Mesenteric fat pad (tissue), 1 donor: Measurements from ENCODE around the gene ZFR2. TPM values are rescaled to one million over a fixed set of nuclear protein-coding genes. Genes with fewer than 3 reads are reported as not detected.

Source experiments
- DNase-seq: peaks from one replicate; pipeline ENCODE4 v3.0.0-alpha.2; 2020; ENCODE audit warnings: low spot score
- total RNA-seq: library from RNA; stranded (reverse); fragmentation: NEBNext Ultra II Directional; extraction: Animal tissue kit (Norgen Biotek cat#: 25700); gene quantifications from one replicate; pipeline ENCODE4 v1.2.1, GENCODE V29; 2021
- donor health status: DM: yes; HTN: yes; CAD: no.

The ZFR2 gene
- total RNA-seq, 1 donor from 2014 or later, result not detected

DNA sequence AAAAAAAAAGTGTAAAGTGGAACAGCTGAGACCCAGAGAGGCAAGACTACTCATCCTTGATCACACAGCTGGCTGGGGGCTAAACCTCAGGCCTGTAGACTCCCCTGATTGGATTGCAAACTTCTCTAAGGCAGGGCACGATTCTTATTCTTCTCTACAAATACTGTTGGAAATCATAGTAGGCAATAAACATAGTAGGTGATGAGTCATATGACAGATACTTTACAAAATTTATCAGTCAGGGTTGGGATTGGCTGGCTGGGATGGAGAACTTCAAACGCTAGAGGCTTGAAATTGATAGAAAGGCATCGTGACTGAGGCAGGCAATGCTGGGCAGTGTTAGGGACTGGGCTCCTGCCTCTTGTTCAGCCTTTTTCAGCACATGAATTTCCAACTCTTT, 76.7 kb downstream of the ZFR2 start:
- DNase-seq, result no peak

DNA sequence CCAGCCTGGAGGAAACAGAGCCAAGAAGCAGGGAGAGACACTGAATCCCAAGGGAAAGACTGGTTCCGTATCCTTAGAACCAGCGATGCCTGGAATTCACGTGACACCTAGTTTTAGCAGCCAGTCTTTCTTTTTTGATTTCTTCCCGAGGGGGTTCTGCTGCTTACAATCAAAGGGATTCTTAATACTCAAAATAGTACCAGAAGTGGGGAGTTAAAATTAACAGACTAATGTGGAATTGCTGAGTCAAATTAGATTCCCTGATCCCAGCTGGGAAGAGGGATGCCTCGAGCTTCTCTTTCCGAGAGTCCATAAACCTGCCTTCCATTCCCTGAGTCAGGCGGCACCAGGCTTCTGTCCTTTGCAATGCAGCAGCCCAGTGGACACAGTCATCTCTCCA, 77.9 kb downstream of the ZFR2 start:
- no peak for DNase-seq

GRCh38 chr19:3790209-3790734, 78.6 kb downstream of the ZFR2 start:
- no peak for DNase-seq

DNA sequence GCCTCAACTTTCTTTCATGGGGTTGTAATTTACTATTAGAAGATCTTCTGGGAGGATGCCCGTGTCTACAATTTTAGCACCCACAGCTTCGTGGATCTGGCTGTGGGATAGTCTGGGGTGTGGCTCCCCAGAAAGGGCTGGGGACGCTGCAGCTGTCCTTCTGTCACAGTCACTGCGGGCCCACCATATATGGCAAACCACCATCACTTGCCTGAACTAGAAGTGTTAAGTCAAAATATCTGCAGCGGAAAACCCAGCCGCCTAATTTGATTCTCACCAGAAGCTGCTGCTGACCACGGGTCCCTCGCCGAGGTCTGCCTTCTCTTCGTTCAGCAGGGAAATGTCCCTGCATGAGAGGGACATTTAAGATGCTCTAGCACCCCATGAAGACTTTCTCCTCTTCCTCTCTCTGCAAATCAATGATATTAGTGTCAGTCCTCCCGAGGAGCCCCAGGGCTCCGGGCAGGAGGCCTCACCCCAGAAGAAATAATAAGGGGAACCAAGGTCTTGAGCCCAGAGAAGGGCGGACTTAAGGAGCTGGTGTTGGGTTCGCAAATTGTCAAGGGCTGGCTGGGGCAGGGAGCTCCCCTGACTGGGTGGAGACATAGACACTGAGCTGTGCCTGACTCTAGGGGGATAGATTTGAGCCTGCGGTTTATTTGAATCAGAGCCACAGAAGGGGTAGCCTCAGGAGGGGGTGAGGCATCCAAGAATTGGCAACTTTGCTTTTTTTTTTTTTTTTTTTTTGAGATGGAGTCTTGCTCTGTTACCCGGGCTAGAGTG, 79.7 kb downstream of the ZFR2 start:
- DNase-seq, result no peak

DNA sequence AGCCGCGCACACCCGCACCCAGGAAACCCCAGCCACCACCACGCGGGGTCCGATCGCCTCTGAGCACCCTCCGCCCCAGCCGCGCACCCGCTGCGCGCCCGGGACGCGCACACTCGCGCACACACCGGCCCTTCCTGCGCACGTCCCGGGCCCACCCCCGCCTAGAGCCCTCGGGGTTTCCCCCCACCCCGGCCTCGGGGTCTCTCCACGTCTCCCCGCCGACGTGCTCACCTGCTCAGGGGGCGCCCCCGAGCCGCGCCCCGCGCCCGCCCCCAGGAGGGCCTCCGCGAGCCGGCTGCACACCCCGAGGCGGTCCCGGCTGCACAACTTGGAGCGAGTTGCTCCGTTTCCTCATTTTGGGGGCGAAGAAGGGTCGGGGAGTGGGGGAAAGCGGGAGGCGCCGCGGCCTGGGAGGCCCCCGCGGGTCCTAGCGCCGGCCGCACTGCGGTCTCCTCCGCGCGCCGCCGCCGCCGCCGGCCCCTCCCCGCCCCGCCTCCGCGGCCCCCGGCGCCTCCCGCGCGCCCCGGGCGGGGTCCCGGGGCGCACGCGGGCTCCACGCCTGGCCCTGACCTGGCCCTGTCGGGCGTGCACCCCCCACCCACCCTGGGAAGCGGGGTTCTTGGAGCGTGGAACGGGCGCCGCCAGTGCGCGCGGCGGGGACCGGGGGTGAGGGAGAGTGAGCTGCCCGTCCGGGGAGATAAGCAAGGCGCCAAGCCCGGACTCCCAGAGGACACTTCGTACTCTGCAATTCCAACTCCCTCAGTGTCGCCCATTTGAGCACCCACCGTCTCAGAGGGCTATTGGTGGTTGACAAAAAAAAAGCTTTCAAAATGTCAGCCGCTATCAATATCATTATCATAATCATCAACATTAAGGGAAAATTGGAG, 82.7 kb downstream of the ZFR2 start, which contains the start of gene MATK:
TSS of gene MATK (minus strand) at position 444 of the 887 bp plus-strand sequence. CDS start 1,246 bp downstream, outside the sequence.
- DNase-seq, result no peak

GRCh38 chr19:3785451-3785937, 83.3 kb downstream of the ZFR2 start:
- DNase-seq, result no peak

GRCh38 chr19:3784607-3785450, 84.0 kb downstream of the ZFR2 start:
- DNase-seq, result no peak

- no peak for DNase-seq
Measured at GRCh38 chr19:3783660-3784584, 84.9 kb downstream of the ZFR2 start.

DNA sequence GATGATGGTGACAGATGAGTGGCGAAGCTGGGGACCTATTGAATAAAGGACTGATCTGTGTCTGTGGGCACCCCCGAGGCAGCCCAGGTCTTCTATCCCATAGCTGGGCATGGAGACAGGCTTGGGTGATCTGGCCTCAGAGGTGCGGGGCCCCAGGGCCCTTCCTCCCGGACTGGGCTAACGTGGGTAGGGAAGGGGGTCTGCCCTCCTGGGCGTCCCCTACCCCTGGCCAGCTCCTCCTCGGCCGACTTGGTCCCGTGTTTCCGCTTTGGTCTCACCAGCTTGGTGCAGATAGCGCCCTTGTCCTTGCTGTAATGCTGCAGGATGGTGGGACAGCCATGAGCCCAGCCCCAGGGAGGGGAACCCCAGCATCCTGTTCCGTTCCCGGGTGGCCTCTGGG, 85.9 kb downstream of the ZFR2 start:
- no peak for DNase-seq

GRCh38 chr19:3782330-3782729, 86.5 kb downstream of the ZFR2 start:
- DNase-seq, result no peak

DNA sequence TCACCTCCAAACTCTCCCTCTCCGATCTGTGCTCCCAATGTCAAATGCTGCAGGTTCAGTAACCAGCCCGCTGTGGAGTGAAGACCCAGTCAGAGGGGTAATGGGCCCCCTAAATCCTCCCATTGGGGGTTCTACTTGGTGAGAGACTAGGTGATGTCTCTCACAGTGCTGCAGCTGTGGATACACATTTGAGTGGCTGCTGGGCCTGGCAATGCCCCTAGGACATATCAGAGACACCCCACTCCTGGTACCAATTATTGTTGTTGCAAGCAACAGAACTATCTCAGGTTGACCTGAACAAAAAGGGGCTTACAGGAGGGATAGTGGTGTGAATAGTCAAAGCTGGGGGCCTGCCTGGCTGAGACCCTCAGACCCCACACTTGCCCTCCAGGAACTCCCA, 87.2 kb downstream of the ZFR2 start:
- DNase-seq, result no peak

GRCh38 chr19:3780786-3781304, 88.0 kb downstream of the ZFR2 start:
- no peak for DNase-seq

DNA sequence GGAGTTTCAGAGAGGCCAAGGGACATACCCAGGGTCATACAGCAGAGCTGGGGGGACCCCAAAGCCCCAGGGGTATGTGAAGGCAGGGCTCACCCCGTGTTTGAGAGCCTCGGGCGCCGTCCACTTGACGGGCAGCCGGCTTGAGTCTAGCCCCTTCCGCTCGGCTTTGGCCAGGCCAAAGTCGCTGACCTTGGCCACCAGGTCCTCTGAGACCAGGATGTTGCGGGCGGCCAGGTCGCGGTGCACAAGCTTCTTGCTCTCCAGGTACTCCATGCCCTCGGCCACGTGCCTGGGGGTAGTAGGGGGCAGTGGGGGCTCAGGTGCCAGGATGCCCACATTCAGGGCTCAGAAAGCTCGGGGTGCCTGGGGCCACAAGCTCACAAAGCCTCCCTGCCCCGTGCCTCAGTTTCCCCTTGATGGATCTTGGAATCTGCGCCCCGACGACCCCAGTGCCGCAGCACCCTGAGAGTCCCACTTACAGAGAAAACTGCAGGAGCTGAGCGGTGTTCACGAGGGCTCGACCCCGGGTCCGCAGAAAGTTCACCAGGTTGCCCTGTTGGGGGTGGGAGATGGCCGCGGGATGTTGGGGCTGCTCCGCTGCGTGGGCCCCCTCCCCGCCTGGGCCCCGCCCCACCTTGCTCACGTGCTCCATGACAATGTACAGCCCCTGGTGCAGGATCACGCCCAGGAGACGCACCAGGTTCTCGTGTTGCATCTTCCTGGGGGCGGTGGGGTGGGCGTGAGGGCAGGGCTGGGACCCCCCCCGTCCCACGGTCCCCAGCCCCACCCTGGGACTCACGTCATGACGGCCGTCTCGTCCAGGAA, 89.7 kb downstream of the ZFR2 start:
- DNase-seq, result no peak

DNA sequence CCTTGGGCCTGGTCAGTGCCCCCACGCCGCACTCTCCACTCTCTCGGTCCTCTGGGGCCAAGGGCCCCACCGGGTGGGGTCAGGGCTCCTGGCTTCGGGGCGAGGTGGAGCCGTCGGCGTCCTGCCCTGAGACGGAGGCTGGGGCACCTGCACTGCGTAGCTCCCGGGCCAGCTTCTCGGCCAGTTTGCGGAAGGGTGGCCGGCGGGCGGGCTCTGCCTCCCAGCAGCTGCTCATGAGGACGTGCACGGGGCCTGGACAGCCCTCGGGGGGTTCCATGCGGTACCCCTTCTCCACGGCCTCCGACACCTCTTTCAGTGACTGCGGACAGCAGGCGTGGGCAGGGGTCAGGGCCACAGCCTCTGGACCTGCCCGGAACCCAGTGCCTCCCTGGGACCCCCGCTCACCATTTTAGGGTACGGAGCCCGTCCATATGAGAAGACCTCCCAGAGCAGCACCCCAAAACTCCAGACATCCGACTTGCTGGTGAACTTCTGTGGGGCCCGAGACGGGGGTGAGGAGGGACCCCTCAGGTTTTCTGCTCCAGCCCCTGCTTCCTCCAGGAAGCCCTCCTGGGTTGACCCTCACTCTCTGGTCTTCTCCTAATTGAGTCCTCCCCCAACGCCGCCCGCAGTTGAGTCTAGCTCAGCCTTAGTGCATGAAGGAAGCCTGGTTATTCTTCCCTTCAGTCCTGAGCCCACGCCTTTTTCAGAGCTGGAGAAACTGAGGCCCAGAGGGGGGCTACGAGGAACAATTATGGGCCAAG, 90.6 kb downstream of the ZFR2 start:
- DNase-seq, result no peak

GRCh38 chr19:3776479-3777040, 92.3 kb downstream of the ZFR2 start:
- no peak for DNase-seq

DNA sequence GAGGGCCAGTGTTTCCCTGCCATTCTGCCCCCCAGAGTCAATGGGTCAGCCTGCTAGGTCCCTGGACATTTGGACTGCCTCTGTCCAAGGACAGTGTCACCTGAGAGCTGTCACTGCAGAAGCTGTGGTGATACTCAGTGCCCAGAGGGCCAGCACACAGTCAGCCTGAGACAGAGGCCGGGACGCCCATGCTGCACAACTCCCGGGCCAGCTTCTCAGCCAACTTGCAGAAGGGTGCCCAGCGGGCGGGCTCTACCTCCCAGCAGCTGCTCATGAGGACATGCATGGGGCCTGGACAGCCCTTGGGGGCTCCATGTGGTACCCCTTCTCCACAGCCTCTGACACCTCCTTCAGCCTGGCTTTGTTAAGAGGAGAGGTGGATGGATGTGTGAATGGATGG, 93.0 kb downstream of the ZFR2 start:
- no peak for DNase-seq

- no peak for DNase-seq
Measured at GRCh38 chr19:3775374-3775711, 93.5 kb downstream of the ZFR2 start.
